ENCODE results near the gene ACP7. TPM values are rescaled to one million over a fixed set of nuclear protein-coding genes. Genes with fewer than 3 reads are reported as not detected.
"Not testable (repeated sequence)": the region's sequence is repeated elsewhere in the genome, so short reads cannot be mapped to it uniquely, and the experiment has no call there.

Gene ACP7
- total and polyA plus RNA-seq, 10 of the 15 experiments (the other 5 are each of a cell fraction or from before 2014, with no cell fraction given) = not detected

- H3K9ac ChIP-seq (ENCODE audit: control insufficient read depth, insufficient read depth, low read length); RAD21 ChIA-PET (ENCODE audit: unreplicated experiment); intact Hi-C loops (cut with micrococcal nuclease; ENCODE audit: unreplicated experiment): not testable (repeated sequence)
Measured at GRCh38 chr19:39068259-39068658, 15.9 kb upstream of the ACP7 start.

DNA sequence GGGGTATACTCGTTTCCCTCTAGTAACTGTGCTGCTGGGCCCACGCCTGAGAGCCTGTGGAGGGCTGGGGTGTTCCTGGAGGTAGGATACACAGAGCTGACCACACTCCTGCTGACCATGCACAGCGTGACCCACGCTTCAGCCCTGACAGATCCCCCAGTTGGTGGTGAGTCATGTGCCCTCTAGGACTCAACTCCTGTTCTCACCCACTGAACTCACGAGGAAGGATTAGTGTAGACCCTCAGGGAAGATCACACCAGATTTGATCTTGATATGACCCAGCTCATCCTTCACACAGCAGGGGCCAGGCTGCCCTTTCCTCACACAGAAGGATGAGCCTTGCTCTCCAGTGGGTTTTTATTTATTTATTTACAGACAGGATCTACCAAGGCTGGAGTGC is 13.3 kb upstream of the ACP7 start:
- in situ Hi-C loops (cut with MboI) (no loop called here), intact Hi-C loops (cut with micrococcal nuclease; ENCODE audit: unreplicated experiment) (no loop called here)
- Histone ChIP-seq H3K27me3 (replicated peaks in 1 of 2; ENCODE audit: control insufficient read depth in 2 of 2, insufficient read depth in 2 of 2, low read length in 1 of 2) (no peaks in the 10 kb centered on the region), H3K9me3 (replicated peaks; ENCODE audit: control insufficient read depth, insufficient read depth, low read length) (no peaks in the 10 kb centered on the region), H3K36me3 (ENCODE audit: control insufficient read depth in 2 of 2, insufficient read depth in 2 of 2, low read length in 1 of 2) (no peaks in the 10 kb centered on the region), H2AFZ (ENCODE audit: control insufficient read depth, low read depth, low read length) (no peak overlapping the region), H3K4me2 (ENCODE audit: control insufficient read depth, insufficient read depth) (no peak overlapping the region), H3K4me3 (no peak overlapping the region), H3K79me2 (ENCODE audit: control insufficient read depth, insufficient read depth, low read length) (no peaks in the 10 kb centered on the region), H4K20me1 (ENCODE audit: control insufficient read depth, insufficient read depth) (no peaks in the 10 kb centered on the region), H3K9ac (ENCODE audit: control insufficient read depth, insufficient read depth, low read length) (no peak overlapping the region), H3K27ac (ENCODE audit: control insufficient read depth, insufficient read depth) (no peak overlapping the region), H3K4me1 (ENCODE audit: control insufficient read depth, insufficient read depth, low read length) (no peaks in the 10 kb centered on the region)
- ATAC-seq = no peak
- ChIA-PET RAD21 (ENCODE audit: unreplicated experiment) (no interaction called here), SMC1A (ENCODE audit: uncharacterized antibody, unreplicated experiment) (no interaction called here), CTCF (no interaction called here), POLR2A (no interaction called here)
- FAIRE-seq = no peak
- 42% methylated on average over 5 of the region's 5 CpGs for WGBS (ENCODE audit: insufficient coverage, insufficient replicate concordance, low lambda C conversion rate, missing lambda C conversion rate)
- BruUV-seq (replicated peaks) = no TSS peak
- DNase-seq (ENCODE audit: low read depth, low spot score) = no peak
- no peak for TF ChIP-seq MEF2A (IDR thresholded peaks at IDR 0.05; ENCODE audit: insufficient read depth, low read depth, low read length)
- no peak for TF ChIP-seq ZNF217 (IDR thresholded peaks at IDR 0.05)
- no peak for TF ChIP-seq YBX1 (IDR thresholded peaks at IDR 0.05)
- no peak for TF ChIP-seq TCF12 (IDR thresholded peaks at IDR 0.05; ENCODE audit: low read depth, low read length)
- no peak for TF ChIP-seq SUPT20H (IDR thresholded peaks at IDR 0.05; ENCODE audit: borderline replicate concordance, control insufficient read depth, low read depth, low read length)
- TF ChIP-seq, protein P1, sequence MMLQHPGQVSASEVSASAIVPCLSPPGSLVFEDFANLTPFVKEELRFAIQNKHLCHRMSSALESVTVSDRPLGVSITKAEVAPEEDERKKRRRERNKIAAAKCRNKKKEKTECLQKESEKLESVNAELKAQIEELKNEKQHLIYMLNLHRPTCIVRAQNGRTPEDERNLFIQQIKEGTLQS (IDR thresholded peaks at IDR 0.05; ENCODE audit: borderline replicate concordance, extremely low read depth, low read depth, low read length) = no peak
- TF ChIP-seq TCF7 (IDR thresholded peaks at IDR 0.05; ENCODE audit: borderline replicate concordance) = no peak
- TF ChIP-seq SMARCA5 (IDR thresholded peaks at IDR 0.05) = no peak
- TF ChIP-seq ZBED1 (IDR thresholded peaks at IDR 0.05; ENCODE audit: borderline replicate concordance) = no peak
- no peak for TF ChIP-seq KLF5 (IDR thresholded peaks at IDR 0.05; ENCODE audit: partially characterized antibody)
- TF ChIP-seq CBX3 (IDR thresholded peaks at IDR 0.05; ENCODE audit: borderline replicate concordance, low read depth) = no peak
- no peak for TF ChIP-seq ZSCAN29 (IDR thresholded peaks at IDR 0.05)
- no peak for TF ChIP-seq EED (IDR thresholded peaks at IDR 0.05; ENCODE audit: low read depth)
- TF ChIP-seq, protein P2, sequence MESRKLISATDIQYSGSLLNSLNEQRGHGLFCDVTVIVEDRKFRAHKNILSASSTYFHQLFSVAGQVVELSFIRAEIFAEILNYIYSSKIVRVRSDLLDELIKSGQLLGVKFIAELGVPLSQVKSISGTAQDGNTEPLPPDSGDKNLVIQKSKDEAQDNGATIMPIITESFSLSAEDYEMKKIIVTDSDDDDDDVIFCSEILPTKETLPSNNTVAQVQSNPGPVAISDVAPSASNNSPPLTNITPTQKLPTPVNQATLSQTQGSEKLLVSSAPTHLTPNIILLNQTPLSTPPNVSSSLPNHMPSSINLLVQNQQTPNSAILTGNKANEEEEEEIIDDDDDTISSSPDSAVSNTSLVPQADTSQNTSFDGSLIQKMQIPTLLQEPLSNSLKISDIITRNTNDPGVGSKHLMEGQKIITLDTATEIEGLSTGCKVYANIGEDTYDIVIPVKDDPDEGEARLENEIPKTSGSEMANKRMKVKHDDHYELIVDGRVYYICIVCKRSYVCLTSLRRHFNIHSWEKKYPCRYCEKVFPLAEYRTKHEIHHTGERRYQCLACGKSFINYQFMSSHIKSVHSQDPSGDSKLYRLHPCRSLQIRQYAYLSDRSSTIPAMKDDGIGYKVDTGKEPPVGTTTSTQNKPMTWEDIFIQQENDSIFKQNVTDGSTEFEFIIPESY (IDR thresholded peaks at IDR 0.05) = no peak
- TF ChIP-seq, protein P3, sequence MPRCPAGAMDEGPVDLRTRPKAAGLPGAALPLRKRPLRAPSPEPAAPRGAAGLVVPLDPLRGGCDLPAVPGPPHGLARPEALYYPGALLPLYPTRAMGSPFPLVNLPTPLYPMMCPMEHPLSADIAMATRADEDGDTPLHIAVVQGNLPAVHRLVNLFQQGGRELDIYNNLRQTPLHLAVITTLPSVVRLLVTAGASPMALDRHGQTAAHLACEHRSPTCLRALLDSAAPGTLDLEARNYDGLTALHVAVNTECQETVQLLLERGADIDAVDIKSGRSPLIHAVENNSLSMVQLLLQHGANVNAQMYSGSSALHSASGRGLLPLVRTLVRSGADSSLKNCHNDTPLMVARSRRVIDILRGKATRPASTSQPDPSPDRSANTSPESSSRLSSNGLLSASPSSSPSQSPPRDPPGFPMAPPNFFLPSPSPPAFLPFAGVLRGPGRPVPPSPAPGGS (IDR thresholded peaks at IDR 0.05; ENCODE audit: borderline replicate concordance, insufficient read depth, low read depth, low read length, poor library complexity, severe bottlenecking) = no peak
- TF ChIP-seq EZH2 (IDR thresholded peaks at IDR 0.05; ENCODE audit: borderline replicate concordance, control insufficient read depth, low read depth, low read length) = no peak

More at GRCh38 chr19:39068259-39068658, 15.9 kb upstream of the ACP7 start:
- H3K9me3 ChIP-seq (replicated peaks; ENCODE audit: control insufficient read depth, insufficient read depth, low read length); H3K27ac ChIP-seq (ENCODE audit: control insufficient read depth, insufficient read depth); H4K20me1 ChIP-seq (ENCODE audit: control insufficient read depth, insufficient read depth); H3K27me3 ChIP-seq (replicated peaks in 1 of 2; ENCODE audit: control insufficient read depth in 2 of 2, insufficient read depth in 2 of 2, low read length in 1 of 2); in situ Hi-C loops (cut with MboI); H3K4me1 ChIP-seq (ENCODE audit: control insufficient read depth, insufficient read depth, low read length); H2AFZ ChIP-seq (ENCODE audit: control insufficient read depth, low read depth, low read length); ATAC-seq; H3K4me2 ChIP-seq (ENCODE audit: control insufficient read depth, insufficient read depth); BruUV-seq (replicated peaks); SMC1A ChIA-PET (ENCODE audit: uncharacterized antibody, unreplicated experiment); H3K4me3 ChIP-seq; FAIRE-seq; POLR2A ChIA-PET; DNase-seq (ENCODE audit: low read depth, low spot score); H3K36me3 ChIP-seq (ENCODE audit: control insufficient read depth in 2 of 2, insufficient read depth in 2 of 2, low read length in 1 of 2); H3K79me2 ChIP-seq (ENCODE audit: control insufficient read depth, insufficient read depth, low read length): not testable (repeated sequence)
- TF ChIP-seq NFYB (IDR thresholded peaks at IDR 0.05; ENCODE audit: insufficient read depth, low read depth, low read length) = peak; percentile 48
- WGBS (ENCODE audit: insufficient coverage, insufficient replicate concordance, low lambda C conversion rate, missing lambda C conversion rate) = 65% methylated on average over 6 of the region's 6 CpGs
- CTCF ChIA-PET = interaction anchor here (0.9 kb wide), 1 partner anchor 71 kb away, joined by 3 read pairs; no protein-coding TSS in a partner anchor
